Cardiac muscle cell (in vitro differentiated cells and primary cell): ENCODE results near the gene MAP2K6. TPM values are rescaled to one million over a fixed set of nuclear protein-coding genes. Genes with fewer than 3 reads are reported as not detected.

Experiments used
- DNase-seq, 2 donors: peaks; one replicate each; pipeline versions ENCODE4 v3.0.0 to v3.0.0-alpha.2; 2010 to 2017; ENCODE audit warnings: low read depth in 1 of 2, low spot score in 1 of 2
- H3K27ac ChIP-seq: fragments of 200-600 bp; sonication (generic); 2 replicates; pipeline ENCODE4 v1.5.1; 2016
- H3K27me3 ChIP-seq: fragments of 200-600 bp; sonication (generic); 2 replicates; pipeline ENCODE4 v1.6.0; 2016; ENCODE audit warnings: control low read depth
- H3K36me3 ChIP-seq: fragments of 200-600 bp; sonication (generic); 2 replicates; pipeline ENCODE4 v1.5.1; 2016; ENCODE audit warnings: control low read depth
- H3K4me1 ChIP-seq: fragments of 200-600 bp; sonication (generic); 2 replicates; pipeline ENCODE4 v1.8.1; 2017; ENCODE audit warnings: low read depth, mild to moderate bottlenecking, mixed run types
- H3K4me3 ChIP-seq: fragments of 200-600 bp; sonication (generic); 2 replicates; pipeline ENCODE4 v1.5.1; 2016; ENCODE audit warnings: mild to moderate bottlenecking
- H3K9me3 ChIP-seq: fragments of 200-600 bp; sonication (generic); 2 replicates; pipeline ENCODE4 v1.5.1; 2017; ENCODE audit warnings: low read depth, mild to moderate bottlenecking, control low read depth
- polyA plus RNA-seq: library from polyadenylated mRNA; unstranded; fragments of >200 nt; fragmentation: Nextera tagmentation; extraction: Ambion mirVana; gene quantifications from 2 replicates; pipeline ENCODE4 v1.2.1, GENCODE V29; 2016
- total RNA-seq: library from RNA; depleted of rRNA; stranded (reverse); fragments of >200 nt; gene quantifications from 2 replicates; pipeline ENCODE4 v1.2.3, GENCODE V29; 2016
- TF ChIP-seq, protein P1 (sequence below): IDR thresholded peaks from 2 replicates; pipeline ENCODE4 v1.5.1; 2012; ENCODE audit warnings: low read depth, mild to moderate bottlenecking, low read length

Gene MAP2K6
- total and polyA plus RNA-seq, 2 experiments from 2014 or later = 13.1 to 13.2 TPM

DNA sequence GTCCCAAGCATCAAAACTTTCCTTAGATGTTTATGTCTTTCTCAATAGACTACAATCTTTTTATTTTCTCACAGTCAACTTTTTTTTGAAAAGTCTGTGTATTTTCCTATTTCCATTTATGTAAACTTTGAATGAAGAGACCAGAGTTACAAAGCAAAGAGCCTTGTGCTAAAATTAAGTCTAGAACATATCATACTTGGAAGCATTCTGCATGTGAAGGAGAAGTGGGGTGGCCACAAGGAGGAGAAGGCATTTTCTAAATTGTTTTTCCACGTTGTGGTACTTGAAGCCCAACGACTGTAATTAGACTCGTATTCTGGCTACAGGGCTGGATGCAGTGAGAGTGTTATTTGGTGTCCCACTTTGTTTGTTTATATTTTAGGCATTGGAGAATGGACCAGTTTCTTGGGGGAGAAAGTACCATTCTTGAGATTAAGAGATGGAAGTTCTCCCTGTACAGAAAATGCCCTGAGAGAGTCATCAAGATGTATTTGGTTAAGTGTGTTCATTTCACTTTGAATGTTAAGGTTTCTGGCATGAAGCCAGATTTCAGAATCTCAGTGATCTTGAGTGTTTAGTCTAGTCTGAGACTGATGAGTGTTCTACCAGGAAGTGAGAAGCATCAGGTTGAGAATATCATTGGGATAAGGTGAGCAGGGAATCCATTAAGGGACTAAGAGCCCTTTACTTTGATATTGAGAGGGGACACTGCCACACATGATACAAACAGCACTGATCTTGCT lies 71.6 kb downstream of the MAP2K6 start:
- H3K36me3 ChIP-seq = no peaks in the 10 kb centered on the region
- no peaks in the 10 kb centered on the region for H3K9me3 ChIP-seq
- TF ChIP-seq, protein P1, sequence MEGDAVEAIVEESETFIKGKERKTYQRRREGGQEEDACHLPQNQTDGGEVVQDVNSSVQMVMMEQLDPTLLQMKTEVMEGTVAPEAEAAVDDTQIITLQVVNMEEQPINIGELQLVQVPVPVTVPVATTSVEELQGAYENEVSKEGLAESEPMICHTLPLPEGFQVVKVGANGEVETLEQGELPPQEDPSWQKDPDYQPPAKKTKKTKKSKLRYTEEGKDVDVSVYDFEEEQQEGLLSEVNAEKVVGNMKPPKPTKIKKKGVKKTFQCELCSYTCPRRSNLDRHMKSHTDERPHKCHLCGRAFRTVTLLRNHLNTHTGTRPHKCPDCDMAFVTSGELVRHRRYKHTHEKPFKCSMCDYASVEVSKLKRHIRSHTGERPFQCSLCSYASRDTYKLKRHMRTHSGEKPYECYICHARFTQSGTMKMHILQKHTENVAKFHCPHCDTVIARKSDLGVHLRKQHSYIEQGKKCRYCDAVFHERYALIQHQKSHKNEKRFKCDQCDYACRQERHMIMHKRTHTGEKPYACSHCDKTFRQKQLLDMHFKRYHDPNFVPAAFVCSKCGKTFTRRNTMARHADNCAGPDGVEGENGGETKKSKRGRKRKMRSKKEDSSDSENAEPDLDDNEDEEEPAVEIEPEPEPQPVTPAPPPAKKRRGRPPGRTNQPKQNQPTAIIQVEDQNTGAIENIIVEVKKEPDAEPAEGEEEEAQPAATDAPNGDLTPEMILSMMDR = no peak
- H3K27ac ChIP-seq = no peak overlapping the region
- H3K27me3 ChIP-seq = no peaks in the 10 kb centered on the region
- DNase-seq = no peak
- H3K4me1 ChIP-seq = no peaks in the 10 kb centered on the region
- no peak overlapping the region for H3K4me3 ChIP-seq

DNA sequence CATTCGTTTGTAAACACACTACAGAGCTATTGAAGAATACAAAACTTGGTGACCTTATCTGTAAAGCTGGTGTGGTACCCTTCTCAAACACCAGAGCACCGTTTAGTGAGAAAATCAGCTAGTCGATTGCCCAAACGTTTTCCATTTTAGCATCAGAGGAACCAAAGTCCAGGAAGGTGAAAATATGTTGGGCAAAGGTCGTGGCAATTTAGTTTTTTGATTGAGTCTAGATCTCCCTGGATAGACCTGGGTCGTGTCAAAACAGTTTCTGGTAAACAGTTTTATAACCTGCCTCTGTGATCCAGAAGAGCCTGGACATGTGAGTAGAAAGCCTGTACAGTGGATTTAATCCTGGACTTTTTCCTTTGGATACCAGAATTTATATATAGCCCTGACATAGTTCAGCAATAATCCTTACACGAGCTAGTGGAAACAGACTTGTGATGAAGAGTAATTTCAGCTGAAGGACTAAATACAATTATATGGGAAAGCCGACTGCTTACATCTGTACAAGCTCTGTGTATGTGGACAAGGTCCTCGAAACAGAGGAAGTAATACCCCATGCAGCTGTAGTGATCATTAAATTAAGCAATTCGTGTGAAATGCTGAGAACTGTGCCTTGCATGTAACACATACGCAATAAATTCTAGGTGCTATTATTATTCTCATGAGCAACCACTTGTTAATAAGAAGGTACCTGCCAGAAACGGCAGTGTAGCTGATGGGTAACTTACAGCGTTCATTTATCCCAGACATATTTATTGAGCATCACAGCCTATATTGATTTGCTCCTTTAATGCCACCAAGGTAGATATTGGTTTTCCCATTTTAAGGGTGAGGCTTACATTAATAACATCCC lies 72.5 kb downstream of the MAP2K6 start:
- H3K36me3 ChIP-seq = no peaks in the 10 kb centered on the region
- H3K4me1 ChIP-seq = no peaks in the 10 kb centered on the region
- TF ChIP-seq, protein P1 = no peak
- no peaks in the 10 kb centered on the region for H3K27me3 ChIP-seq
- H3K4me3 ChIP-seq = no peak overlapping the region
- no peak overlapping the region for H3K27ac ChIP-seq
- DNase-seq = no peak
- no peaks in the 10 kb centered on the region for H3K9me3 ChIP-seq

DNA sequence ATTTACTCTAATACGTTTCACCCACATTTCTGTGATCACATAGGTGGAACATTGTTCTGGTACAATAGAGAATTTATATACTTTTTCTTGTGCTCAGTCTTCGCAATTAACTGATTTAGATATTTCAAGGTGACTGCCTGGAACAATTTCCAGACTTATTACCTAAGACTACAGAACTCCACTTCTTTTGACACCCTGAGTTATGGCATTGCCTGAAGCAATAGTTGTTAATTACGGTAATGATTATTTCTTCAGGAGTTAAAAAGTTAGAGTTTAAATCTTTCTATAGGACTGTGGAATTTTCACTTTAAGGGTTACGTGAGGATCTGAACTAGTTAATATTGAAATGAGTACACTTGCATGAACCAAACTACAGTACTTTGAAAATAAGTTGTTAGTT lies 74.8 kb downstream of the MAP2K6 start:
- TF ChIP-seq, protein P1 = no peak
- no peaks in the 10 kb centered on the region for H3K4me1 ChIP-seq
- no peaks in the 10 kb centered on the region for H3K27me3 ChIP-seq
- H3K9me3 ChIP-seq = no peaks in the 10 kb centered on the region
- H3K4me3 ChIP-seq = no peak overlapping the region
- no peak overlapping the region for H3K27ac ChIP-seq
- DNase-seq = no peak
- no peaks in the 10 kb centered on the region for H3K36me3 ChIP-seq

DNA sequence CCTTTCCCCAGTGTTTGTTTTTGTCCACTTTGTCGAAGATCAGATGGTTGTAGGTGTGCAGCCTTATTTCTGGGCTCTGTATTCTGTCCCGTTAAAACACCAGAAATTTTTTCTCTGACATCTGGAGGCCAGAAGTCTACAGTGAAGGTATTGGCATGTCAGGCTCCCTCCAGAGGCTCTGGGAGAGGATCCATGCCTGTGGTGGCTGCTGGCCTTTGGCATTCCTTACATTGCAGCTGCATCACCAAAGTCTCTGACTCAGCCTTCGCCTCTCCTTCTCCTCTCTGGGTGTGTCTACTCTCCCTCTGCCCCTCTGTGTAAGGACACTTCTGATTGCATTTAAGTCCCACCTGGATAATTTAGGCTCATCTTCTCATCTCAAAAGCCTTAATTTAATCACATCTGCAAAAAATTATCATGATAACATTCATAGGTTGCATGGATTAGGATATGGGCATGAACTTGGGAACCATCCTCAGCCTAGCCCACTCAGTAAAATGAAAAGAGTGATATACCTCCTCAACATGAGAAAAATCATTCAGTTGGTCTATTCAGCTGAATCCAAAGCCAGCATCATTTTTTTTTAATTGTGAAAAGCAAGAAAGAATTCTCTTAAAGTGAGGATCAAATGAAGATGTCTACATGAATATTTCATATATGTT lies 78.0 kb downstream of the MAP2K6 start:
- TF ChIP-seq, protein P1 = no peak
- peak; percentile 26 to 43 for DNase-seq
- no peak overlapping the region for H3K27ac ChIP-seq

DNA sequence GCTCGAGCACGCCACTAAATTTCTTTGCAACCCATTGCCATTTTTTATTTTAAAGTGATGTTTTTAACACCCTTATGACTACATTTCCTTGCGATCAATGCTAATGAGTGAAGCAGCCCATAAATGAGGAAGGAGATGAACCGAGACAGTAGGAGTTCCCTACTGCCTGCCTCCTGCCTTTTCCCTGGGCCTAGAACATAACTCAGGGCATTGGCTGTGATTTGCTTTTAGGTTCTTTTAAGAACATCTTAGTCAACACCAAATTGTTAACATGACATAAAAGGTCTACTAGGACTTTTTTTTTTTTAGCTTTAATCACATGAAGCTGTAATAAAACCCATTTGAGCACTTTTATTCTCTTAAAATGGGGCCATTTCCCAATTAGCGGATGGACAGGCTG lies 81.3 kb downstream of the MAP2K6 start:
- no peaks in the 10 kb centered on the region for H3K36me3 ChIP-seq
- TF ChIP-seq, protein P1 = no peak
- H3K9me3 ChIP-seq = no peaks in the 10 kb centered on the region
- no peak overlapping the region for H3K27ac ChIP-seq
- no peaks in the 10 kb centered on the region for H3K4me1 ChIP-seq
- H3K27me3 ChIP-seq = no peaks in the 10 kb centered on the region
- no peak for DNase-seq
- no peak overlapping the region for H3K4me3 ChIP-seq

More for the DNA sequence above, 78.0 kb downstream of the MAP2K6 start:
- no peaks in the 10 kb centered on the region for H3K4me1 ChIP-seq
- no peaks in the 10 kb centered on the region for H3K27me3 ChIP-seq
- no peaks in the 10 kb centered on the region for H3K9me3 ChIP-seq
- no peaks in the 10 kb centered on the region for H3K36me3 ChIP-seq
- no peak overlapping the region for H3K4me3 ChIP-seq
